ENCODE measurements around the gene ELL2.

DNA sequence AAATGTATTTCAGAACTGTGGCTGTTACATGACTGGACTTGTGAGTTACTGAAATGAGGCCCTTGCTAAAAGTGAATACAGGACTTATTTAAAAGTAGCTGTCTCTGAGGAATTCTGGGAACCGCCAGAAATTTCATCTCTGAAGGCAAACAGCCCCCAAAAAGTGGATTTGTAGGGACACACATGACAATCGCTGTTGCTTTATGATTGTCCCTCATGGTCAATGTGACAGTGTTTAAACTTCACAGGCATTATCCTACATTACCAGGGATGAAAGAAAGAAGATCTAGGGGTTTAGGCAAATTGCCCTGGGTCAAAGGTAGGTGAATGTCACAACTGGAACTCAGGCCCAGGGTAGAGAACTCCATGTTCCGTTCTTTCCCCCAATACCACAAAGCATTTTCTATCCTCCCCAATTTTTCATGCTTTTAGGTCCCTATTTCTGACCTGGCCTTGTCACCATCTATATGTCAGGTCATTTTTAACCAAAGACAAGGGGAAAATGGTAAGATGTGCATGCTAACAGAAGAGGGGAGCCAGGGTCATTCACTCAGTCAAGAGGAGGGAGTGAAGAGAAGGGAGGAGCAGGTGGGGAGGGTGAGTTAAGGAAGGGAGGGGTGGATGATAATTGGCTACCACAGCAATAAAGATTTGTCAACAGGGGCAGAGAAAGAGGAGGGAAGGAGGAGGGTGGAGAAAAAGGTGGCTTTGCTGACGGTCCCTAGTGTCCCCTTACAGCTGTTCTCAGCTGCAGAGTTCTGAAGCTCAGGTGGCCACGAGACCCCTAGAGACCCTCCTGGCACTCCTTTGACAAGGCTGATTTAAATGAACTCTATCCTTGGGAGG lies 81.3 kb downstream of the ELL2 start:
- TF ChIP-seq POLR2A (IDR thresholded peaks at IDR 0.05) (no peak), EP300 (IDR thresholded peaks at IDR 0.05; ENCODE audit: low read depth) (no peak), POLR2AphosphoS5 (IDR thresholded peaks at IDR 0.05) (no peak)
- TF ChIP-seq, protein P1, sequence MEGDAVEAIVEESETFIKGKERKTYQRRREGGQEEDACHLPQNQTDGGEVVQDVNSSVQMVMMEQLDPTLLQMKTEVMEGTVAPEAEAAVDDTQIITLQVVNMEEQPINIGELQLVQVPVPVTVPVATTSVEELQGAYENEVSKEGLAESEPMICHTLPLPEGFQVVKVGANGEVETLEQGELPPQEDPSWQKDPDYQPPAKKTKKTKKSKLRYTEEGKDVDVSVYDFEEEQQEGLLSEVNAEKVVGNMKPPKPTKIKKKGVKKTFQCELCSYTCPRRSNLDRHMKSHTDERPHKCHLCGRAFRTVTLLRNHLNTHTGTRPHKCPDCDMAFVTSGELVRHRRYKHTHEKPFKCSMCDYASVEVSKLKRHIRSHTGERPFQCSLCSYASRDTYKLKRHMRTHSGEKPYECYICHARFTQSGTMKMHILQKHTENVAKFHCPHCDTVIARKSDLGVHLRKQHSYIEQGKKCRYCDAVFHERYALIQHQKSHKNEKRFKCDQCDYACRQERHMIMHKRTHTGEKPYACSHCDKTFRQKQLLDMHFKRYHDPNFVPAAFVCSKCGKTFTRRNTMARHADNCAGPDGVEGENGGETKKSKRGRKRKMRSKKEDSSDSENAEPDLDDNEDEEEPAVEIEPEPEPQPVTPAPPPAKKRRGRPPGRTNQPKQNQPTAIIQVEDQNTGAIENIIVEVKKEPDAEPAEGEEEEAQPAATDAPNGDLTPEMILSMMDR (IDR thresholded peaks at IDR 0.05), result no peak
